Suppressor macrophage treated with lipopolysaccharide for 1 hour (primary cell): ENCODE measurements around the gene VPS39.

ENCODE experiments used
- DNase-seq, 3 donors: peaks; one replicate each; pipeline ENCODE4 v3.0.0-alpha.2; 2020 to 2022

VPS39 gene

DNA sequence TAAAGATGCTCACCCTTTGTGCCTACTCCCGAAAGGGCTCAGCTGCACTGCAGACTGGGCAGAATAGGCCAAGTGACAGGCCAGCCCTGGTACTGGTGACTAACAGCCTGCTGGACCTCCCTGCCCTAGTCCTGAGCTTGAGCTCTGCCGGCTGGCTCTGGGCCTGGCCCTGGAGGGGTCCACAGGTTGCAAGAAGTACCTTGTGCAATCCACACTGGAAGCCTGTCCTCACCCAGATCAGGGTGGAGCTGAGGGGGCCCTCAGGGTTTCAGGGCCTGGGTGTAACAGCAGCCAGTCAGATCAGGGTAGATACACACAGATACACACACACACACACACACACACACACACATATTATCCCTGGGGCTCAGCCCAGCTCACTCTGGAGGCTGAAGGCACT is 86.4 kb downstream of the VPS39 start:
- DNase-seq, result no peak

DNA sequence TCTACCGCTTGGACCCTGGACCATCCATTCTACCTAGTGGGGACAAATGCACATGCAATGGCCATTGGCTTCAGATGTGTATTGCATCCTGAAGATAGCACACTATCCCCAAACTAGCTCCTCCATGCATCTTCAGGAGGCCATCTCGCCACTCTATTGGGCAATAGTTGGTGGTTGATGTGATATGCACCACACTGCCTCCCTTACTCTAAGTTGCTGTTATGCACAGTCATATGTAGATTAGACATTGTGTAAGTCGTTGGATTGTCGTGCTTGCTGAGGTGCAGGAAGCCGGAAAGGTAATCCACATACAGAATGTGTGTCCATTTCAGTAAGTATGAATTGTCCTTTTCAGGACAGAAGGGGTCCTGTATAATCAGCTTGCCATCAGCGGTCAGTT is 87.1 kb downstream of the VPS39 start:
- no peak for DNase-seq

DNA sequence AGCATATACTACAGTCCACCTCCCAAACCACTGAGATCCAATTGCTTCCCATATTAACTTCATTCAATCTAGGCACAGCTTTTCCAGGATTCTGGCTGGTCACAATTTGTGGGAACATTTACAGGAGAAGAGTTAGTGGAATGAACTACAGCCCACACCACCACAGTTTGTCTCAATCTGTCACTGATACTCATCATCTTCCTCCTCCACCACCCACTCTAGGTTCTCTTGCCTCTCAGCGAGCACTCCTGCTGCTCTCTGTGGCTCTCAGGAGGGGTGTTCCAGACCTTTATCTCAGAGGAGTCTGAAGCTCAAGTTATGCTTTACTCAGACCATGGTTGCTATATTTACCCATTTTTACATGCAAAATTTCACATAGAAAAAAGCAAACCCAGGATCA is 87.8 kb downstream of the VPS39 start:
- no peak for DNase-seq

DNA sequence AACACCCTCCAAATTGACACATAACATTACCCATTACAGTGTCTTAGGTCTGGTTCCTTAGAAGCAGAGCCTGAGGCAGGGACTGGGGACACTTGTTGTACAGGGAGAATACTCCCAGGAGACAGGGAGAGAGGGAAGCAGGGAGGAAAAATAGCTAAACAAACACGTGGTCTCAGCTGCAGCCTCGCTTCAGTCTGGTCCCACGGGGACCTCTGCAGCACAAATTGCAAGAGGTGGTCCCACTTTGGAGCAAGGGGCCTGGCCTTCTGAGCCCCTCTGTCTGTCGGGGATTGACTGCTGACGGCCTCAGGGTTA is 88.7 kb downstream of the VPS39 start:
- no peak for DNase-seq

DNA sequence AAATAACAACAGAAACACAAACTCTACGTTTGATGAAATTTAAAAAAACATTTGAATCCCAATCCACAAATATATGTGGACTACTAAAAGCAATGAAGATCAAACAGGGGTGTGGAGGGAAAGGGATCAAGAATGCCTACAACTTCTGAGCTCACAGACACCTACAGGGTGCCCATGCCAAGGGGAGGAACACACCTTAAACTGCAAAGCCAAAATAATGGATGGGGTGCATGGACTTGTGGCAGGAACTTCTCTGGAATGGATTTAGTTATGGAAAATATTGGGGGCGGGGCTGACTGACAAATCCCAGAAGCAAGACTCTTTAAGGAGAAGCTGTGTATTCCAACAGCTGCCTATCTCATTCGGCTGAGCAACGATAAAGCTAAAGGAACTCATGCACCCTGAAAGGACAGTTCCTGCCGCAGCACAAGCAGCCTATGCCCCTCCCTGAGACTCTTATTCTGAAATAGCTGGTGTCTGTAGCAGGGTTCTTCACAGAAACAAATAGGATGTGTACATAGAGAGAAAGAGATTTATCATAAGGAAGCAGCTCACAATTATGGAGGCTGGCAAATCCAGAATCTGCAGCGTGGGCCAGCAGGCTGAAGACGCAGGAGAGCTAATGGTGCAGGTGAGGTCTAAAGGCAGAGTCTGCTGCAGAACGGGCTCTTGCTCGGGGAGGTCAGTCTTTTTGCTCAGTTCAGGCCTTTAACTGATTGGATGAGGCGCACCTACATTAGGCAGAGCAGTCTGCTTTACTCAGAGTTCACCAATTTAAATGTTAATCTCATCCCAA is 89.3 kb downstream of the VPS39 start:
- no peak for DNase-seq

DNA sequence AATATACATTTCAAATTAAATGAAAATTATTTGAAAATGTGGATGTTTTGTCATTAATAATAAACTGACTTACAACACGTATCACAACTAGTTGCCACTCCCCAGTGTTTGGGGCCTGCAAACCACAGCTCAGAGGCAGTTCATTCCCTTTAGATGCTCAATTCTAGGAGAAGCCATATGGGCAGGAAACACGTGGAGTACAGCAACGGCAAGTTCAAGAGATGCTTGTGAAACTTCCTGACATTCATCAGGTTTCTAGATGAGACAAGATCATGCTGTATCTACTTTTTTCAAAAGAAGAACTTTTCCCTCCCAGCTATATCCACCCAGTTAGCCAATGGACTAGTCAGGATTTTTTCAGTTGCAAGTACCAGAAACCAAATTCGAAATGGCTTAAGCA is 96.2 kb downstream of the VPS39 start:
- peak; percentile 28 to 51 (median 42) for DNase-seq

DNA sequence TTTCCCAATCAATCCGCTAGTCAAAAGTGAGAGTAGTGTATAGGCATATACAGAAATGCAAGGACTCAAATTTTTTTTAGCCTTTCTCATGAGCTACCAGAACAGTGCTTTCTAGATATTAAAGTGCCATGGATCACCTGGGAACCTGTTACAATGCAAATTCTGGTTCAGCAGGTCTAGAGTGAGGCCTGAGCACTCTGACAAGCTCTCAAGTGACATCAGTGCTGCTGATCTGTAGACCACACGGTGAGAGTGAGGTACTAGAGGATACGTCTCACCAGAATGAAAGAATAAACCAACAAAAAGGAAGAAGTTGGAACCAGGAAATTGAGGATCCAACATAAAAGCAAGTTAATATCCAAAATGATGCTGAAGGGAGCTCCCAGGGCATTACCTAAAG is 97.7 kb downstream of the VPS39 start:
- no peak for DNase-seq

DNA sequence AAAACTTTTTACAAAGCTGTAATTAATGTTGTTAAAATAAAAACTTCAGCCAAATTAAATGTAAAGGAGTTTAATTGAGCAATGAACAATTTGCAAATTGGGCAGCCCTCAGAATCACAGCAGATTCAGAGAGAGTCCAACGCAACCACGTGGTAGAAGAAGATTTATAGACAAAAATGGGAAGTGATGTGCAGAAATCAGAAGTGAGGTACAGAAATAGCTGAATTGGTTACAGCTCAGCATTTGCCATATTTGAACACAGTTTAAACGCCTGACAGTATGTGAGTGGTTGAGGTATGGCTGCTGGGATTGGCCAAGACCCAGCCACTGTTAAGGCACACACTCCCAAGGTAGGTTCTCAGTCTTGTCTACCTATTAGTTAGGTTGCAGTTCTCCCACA is 99.3 kb downstream of the VPS39 start:
- DNase-seq, result peak; percentile 35 to 59 (median 57)
